NCI-H510A treated with DMSO at 0.1 percent for 48 hours (cell line): ENCODE measurements around the gene IL5RA.

Experiments used
- DNase-seq: peaks from one replicate; lab custom pipeline; 2025; lab: John Stamatoyannopoulos, UW

The IL5RA gene, protein sequence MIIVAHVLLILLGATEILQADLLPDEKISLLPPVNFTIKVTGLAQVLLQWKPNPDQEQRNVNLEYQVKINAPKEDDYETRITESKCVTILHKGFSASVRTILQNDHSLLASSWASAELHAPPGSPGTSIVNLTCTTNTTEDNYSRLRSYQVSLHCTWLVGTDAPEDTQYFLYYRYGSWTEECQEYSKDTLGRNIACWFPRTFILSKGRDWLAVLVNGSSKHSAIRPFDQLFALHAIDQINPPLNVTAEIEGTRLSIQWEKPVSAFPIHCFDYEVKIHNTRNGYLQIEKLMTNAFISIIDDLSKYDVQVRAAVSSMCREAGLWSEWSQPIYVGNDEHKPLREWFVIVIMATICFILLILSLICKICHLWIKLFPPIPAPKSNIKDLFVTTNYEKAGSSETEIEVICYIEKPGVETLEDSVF

DNA sequence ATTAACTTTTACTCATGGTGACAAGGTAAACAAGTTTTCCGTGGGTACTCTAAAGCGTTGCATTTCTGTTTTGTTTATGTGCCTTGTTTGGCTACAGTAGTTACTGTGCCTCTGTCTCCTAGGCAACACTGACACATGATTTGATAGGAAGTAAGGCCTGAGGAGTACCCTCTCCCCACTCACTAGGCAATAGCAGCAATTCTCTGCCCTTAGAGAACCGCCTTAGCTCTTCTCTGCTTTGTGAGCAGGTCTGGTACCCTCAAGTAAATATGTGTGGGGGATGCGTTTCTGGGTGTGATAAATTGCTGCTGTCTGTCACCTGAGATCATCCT is at the start of gene IL5RA:
Gene IL5RA, minus strand, starts transcription at position 76 of the 332 bp plus-strand sequence. CDS start 5,390 bp downstream, outside the sequence.
- peak; percentile 46 for DNase-seq

DNA sequence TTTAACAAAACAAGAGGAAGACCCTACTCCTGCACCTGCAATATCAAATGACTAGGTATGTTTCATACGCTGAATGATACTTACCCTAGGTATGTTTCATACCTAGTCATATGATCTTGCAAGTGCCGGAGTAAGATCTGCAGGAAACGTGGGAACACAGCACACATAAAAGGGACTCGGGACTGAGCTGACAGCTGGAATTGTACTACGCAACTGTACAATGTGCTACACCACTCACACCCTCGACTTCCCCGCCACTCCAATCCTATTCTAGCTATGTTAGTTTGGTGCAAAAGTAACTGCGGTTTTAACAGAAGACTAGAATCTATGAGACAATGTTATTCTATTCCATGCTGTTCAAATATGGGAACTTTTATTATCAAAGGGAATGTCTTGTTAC is 47.3 kb upstream of the IL5RA start:
- no peak for DNase-seq

DNA sequence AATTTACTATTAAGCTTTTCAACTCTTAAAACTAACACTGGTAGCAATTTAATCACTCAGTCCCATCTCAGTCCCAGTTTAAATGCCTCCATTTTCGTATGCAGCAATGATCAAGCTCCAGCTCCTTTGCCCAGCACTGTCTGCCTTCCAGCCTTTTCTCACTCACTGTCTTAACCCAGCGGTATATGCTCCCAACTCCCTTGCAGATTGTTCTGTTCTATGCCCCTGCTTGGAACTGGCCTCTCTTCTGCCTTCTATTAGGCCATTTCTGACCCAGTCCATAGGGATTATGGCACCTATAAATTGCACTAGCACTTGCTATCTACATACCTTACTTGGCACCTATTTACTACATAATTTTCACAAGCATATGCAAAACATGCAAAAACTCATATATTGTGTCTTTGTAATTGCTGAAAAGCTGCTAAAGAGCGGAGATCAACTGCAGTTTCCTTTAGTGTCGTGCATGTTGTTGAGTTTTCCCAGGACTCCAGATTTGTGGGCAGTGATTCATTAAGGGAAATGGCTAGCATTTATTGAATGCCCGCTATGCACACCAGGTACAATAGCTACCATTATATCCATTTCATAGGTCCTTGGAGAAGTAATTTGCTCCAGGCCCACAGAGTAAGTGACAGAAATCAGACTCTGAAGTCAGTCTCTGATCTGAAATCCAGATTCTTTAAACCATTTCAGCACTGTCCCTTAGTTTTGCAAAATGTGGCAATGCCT is 44.9 kb upstream of the IL5RA start:
- DNase-seq, result no peak

DNA sequence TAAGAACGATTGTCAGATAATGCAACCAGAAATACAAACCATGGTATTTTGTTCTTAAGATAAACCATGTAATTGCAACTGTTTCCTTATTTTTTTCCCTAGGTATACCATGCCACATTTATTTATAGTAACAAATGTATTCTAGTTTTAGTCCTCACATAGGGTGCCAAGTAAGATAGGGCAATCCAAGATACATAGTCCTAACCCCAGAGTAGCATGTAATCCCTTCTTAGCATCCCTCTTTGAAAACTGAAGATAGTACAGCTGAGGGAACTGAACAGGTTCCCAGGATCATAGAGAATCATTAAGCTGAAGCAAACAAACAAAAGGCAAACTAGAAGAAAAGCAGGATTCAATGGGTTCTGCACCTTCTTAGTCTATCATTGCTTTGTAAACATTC is 41.3 kb upstream of the IL5RA start:
- no peak for DNase-seq

DNA sequence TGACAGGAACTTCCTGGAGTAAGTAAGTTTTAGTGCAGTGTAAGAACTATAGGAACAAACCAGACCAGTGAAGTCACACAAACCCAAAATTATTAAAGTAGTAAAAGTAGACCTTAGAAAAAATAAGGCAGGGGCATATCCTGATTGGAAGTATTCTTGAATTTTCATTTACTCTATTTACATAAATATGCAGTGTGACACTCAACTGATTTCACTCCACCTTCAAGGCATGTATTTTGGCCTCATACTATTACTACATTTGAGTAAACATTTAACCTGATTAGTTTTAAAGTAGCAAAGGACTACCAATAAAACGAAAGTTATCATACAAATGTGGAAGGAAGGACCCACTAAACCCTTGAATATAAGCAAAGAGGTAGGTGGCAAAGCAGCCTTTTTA is 39.4 kb upstream of the IL5RA start:
- DNase-seq, result no peak

DNA sequence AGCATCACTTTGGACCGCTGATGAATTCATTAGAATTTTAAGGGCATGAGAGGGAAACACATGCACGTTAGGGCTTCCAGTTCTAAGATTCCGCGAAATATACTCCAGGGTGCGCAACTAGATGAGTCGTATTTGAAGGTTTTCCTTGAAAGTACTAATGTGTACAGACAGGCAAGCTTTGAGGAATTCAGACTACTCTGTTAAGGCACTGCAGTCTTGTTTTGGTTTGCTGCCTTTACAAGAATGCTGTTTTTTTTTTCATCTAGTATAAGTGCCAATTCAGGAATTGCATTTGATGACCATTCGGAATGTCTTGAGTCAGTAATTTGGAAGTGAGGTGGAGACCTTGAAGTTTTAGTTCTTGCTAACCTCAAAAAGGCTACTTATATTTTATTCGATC is 35.7 kb upstream of the IL5RA start:
- DNase-seq, result no peak

DNA sequence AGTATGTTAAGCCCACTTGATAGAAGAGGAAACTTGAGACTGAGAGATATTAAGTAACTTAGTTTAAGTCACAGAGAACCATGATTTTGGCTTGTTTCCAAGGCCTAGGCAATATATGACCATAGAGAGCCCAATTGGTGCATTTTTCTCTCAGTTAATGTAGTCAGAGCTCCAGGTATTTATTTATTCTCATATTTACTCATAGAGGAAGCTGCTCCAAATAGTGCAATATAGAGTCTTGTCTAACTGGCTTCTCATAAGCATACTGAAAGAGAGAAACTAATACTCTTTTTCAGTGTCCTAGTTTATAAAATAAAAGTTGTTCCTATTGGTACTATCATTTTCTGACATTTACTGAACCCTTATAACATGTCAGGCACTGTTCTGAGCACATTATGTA is 31.8 kb upstream of the IL5RA start:
- no peak for DNase-seq

DNA sequence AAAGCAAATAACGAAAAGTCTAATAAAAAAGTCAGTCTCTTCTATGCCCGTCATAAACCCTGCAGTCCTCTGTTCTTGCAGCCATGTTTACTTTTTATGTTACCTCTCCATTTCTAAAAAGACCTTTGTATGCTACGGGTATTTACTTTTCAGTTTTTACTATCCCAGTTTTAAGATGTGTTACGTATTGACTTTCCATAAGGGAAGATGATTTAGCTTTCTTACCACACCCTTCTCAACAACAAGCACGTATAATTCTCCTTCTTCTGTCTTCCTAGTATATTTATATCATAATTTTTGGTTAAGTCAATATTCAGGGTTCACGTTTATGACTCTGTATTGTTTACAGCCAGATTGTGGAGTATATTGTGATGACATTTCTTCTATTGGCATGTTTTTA is 27.4 kb upstream of the IL5RA start:
- no peak for DNase-seq

DNA sequence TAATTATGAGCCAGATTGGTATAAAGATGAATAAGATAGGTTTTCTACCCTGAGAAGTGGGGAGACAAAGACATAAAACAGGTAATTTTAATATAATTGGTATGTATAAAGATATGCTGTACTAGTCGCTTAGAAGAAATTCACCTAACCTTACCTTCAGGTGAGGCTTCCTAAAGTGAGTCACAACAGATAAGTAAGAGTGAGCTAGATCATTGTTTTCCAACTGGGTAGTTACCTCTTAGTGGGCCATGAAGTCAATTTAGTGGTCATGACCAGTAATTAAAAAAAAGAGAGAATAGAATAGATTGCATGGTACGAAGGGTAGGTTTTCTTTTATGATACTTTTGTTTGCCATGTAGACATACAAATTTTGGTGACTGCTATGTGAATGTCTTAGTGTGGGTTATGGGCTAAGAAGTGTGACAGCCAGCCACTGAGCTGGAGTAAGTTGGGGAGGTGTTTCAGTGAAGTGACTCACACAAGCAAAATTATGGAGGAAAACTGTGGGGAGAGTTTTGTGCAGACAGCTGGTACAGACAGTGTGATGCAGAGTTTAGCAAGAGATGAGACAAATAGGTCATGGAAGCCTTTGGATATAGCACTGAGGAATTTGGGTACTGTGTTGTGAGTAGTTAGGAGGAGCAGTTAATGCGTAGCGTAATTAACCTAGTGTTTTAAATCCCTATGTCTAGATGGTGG is 24.7 kb upstream of the IL5RA start:
- no peak for DNase-seq

DNA sequence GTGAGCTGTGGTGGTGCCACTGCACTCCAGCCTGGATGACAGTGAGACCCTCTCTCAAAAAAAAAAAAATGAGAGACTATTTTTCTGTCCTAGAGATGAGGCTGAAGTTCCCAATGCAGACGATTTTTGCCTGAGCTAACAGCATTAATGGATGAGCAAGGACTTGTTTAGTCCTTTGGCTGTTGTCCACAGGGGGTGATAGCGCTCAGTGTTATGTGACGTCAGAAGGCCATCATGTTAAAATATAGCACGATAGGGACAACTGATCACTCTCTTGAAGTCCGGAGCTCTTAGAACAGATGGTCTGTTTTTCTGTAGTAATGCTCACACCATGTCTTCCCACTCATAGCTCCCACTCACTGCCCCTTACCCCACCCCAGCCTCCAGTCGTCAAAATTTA is 23.3 kb upstream of the IL5RA start:
- no peak for DNase-seq

DNA sequence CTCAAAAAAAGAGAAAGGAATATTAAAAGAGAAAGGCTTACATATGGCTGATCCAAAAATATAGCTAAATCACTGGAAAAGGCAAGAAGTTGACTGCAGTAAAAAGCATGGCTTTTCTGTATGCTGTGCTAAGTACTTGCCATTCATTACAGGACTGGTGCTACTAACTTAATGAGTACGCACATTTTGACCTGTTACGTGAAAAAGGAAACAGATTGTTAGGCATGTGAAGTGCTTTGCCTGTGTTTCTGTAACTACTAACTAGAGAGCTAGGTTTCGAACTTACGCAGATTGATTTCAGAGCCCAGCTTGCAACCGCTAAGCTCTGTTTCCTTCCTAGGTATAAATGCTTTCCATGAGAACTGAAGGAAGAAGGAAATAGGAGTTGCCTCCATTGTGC is 19.4 kb upstream of the IL5RA start:
- DNase-seq, result no peak

DNA sequence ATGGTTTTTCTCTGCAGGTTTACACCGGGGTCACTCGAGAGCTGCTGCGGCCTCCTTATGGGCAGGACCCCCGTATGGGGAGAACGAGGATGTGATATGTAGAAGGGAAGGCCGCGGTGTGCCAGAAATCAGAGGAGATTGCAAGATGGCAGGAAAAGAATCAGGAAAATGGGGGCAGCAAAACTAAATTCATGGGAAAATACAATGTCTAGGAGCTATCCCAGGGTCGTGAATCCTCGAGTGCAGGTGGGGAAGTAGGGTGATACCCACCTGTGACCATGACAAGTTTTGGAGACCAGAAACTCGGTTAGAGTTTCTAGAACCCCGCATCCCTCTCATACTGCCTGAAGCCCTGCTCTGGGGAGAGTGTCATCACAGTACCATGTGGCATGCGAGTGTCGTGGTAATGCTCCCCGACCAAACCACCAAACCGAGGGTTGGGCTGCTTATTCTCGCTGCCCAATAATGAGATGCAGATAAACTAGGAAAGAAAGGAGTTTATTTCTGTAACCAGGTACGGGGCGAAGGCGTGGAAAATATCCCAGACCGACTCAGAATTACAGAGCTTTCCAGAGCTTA is 17.3 kb upstream of the IL5RA start:
- DNase-seq, result no peak

DNA sequence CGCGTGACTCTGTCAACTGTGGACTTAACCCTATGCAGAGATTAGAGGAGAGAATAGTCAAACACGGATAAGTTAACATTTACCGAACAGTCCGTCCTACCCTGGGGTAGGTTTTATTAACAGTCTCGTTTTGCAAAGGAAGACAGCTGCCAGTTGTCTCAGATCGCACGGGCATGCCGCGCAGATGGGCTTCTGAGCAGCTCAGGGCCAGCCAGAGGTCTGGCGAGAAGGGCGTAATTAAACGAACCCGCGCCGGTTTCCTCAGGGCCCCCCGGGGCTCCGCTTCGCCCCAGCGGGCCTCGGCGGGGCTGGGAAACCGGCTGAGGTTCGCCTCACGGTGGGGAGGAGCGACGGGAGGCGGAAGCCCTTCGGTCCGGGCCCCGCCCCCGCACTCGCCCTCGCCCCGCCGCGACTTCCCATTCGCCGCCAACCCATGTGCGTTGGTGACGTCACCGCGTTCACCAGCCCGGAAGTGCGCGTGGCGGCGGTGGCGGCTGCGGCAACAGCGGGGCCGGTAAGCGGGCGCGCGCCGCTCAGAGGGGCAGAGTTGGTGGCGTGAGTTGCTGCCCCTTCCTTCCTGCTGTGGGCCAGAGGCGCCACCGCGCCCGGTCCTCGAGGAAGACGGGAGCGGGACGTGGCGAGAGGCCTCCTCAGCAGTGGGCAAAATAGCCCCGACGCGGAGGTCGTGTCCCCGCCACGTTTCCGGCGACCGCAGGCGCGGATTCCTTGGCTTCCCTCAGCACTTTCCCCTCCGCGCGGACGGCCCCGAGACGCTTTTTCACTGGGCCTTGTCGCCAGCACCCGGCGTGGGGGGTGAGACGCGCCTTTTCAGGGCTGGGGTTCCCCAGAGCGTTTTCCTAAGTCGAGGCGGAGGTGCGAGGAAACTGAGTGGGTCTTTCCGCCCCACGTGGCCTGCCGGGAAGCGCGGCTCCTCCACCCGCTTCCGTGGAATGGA is 16.6 kb upstream of the IL5RA start, which contains the start of gene TRNT1:
Gene TRNT1, plus strand, starts transcription at position 464 of the 955 bp plus-strand sequence. CDS start 2,101 bp downstream, outside the sequence.
- DNase-seq, result peak; percentile 77

DNA sequence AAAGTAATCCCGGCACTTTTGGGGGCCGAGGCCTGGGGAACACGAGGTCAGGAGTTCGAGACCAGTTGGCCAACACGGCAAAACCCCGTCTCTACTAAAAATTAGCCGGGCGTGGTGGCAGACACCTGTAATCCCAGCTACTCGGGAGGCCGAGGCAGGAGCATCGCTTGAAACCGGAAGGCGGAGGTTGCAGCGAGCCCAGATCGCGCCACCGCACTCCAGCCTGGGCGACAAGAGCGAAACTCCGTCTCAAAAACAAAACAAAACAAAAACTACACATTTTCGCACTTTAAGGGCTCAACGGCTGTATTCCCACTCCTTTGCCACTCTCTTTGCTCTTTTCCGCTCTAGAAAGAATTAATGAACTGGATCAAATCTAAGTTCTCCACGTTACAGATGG is 15.8 kb upstream of the IL5RA start:
- DNase-seq, result no peak

DNA sequence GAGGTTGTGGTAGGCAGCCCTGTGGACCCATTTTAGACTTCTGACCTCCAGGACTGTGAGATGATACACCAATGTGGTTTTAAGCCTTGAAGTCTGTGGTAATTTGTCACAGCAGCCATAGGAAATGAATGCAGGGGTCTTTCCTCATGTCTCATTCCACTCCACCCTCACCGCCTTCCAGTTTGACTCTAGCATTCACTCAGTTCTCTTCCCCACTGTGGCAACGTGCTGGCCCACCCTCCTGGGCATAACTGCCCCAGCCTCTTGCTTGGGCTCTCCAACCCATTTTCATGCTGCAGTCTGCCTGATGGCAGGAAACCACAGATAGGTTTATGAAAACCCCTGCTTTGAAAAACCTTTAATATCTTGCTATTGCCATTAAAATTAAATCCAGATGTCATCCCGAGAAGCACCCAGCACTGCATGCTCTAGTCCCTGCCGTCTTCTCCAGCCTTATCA is 9.2 kb upstream of the IL5RA start:
- no peak for DNase-seq

DNA sequence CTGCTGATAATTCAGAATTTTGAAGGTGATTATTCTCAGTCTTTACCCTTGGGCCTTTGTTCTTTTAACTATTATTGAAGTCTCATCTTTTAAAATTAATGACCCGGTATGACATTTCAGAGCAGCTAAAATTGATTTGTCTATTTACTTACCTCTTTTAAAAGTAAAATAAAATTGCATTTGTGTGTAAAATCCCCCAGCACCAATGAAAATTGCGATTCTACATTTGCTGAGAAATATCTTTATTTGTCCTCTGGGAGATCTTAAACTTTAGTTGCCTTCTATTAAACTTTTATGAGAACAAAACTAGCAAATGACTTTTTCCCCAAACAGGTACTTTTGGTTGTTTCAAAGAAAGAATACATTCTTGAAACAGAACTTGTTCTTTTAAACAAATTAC is 7.5 kb upstream of the IL5RA start:
- DNase-seq, result no peak

DNA sequence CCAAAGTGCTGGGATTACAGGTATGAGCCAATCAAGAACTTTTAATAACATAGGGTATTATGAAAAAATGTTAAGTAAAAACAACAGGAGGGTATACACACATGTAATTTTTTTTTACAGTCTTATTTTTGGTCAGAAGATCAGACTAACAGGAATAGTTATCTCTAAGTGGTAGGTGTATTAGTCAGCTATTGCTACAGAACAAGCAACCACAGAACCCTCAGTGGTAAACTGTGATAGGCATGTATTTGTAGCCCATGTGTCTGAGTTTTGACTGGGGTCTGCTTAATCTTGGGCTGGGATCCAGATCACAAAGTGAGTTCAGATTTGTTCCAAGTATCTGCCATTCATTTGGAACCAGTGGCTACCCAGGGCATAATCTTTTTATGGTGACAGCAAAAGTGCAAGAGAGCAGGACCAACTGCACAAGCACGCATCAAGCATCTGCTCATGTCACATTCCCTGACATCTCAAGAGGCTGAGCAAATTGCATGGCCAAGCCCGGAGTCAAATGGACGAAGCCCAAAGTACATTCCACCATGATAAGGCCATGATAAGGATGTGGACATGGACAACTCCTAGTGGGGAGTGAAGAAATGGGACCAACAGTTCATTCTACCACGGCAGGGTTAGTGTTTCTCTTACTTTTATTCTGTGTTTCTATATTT is 3.0 kb upstream of the IL5RA start:
- no peak for DNase-seq

DNA sequence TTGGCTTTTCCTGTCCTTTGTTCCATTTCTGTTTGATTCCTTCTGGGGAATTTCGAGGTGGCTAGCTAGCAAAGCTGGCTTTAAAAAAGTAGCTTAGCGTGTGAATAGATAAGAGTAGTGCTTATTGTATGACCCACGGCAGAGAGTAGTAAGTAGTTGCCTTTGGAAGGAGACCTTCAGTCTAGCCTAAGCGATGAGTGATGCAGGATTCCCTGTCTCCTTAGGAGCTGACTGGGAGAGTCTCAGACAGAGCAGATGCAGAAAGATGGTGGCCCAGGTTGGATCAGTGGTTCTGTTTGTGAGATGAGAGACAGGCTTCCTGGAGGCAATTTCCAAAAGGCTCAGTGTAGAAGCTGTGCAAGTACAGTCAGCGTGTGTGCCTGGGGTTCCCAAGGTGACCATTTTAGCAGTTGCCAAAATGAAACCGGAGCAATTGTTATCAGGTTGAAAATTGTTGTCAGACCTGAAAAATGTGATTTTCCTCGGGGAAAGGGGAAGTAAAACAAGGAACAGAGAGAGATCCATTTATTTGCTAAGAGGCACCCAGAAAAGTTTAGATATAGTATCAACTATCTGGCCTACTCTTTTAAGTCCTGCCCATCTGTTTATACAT is 681 bp upstream of the IL5RA start:
- DNase-seq, result no peak

DNA sequence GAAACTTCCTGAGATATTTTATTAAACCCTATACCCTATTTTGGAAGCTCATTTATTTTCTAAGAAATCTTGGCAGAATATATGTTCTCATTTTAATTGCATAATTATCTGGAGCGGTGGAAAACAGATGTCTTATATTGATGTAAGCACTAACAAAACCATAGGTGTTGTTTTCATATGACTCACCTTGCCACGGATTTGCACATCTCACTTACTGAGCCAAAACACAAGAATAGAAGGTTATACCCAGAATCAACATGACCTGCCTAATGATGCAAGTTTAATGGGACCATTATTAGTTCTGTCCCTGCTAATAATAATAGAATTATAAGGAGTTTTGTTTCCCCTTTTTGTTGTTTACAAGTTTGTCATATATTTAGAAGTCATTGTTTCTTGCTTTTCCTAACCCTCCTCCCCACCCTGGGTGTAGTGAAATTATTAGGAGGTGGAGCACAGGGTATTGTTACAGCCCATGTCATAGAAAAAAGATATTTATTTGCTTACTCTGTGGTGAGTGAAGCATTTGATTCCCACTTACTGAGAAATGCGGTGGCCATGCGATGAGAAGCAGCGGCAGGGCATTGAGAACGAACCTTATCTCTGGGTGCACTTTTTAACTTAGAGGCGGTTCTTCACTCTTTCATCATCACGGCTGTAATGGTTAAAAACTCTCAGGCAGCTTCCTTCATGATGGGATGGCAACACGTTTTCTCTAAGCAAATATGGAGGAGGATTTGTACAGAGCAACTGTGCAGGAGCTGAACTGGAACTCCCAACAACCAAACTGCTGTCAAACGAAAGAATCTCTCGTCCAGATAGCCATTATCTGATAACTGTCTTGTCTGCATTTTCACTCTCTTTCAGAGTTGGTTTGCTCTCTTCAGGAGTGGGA is 521 bp downstream of the IL5RA start:
- DNase-seq, result peak; percentile 46
